VCaP (cell line): ENCODE data around the gene FADD.

Source experiments
- H3K27ac ChIP-seq: fragments of 450-650 bp; 2 replicates; pipeline ENCODE4 v1.5.1; 2017
- TF ChIP-seq, protein P1 (sequence below): fragments of 450-650 bp; conservative IDR thresholded peaks from 2 replicates; pipeline ENCODE4 v1.5.1; 2017; ENCODE audit warnings: mild to moderate bottlenecking, moderate library complexity

The FADD gene

DNA sequence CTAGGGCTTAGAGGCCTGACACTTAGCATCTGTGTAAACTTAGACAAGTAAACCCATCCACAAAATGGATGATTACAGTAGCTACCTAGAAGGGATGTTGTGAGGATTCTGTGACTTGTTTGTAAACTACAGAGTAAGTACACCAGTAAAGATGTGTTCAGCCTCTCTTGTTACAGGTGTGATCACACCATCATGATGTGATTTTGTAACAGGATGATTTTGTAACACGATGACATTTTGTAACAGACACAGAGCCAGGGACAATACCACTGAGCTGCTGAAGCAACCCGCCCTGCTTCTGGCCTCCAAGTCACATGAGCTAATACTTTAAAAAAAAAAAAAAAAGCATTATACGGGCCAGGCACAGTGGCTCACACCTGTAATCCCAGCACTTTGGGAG lies 17.0 kb downstream of the FADD start:
- TF ChIP-seq, protein P1, sequence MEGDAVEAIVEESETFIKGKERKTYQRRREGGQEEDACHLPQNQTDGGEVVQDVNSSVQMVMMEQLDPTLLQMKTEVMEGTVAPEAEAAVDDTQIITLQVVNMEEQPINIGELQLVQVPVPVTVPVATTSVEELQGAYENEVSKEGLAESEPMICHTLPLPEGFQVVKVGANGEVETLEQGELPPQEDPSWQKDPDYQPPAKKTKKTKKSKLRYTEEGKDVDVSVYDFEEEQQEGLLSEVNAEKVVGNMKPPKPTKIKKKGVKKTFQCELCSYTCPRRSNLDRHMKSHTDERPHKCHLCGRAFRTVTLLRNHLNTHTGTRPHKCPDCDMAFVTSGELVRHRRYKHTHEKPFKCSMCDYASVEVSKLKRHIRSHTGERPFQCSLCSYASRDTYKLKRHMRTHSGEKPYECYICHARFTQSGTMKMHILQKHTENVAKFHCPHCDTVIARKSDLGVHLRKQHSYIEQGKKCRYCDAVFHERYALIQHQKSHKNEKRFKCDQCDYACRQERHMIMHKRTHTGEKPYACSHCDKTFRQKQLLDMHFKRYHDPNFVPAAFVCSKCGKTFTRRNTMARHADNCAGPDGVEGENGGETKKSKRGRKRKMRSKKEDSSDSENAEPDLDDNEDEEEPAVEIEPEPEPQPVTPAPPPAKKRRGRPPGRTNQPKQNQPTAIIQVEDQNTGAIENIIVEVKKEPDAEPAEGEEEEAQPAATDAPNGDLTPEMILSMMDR = no peak
- H3K27ac ChIP-seq = no peak overlapping the region

DNA sequence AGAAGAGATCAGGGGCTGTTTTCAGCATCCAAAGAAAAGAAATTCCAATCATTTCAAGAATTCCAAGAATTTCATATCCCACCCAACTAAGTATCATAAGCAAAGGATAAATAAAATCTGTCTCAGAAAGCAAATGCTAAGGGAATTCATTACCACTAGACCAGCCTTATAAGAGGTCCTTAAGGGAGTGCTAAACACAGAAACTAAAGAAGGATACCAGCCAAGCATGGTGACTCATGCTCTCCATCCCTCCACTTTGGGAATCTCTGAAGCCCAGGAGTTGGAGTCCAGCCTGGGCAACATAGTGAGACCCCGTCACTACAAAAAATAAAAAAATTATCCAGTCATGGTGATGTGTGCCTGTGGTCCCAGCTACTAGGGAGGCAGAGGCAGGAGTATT lies 17.8 kb downstream of the FADD start:
- TF ChIP-seq, protein P1 = no peak
- H3K27ac ChIP-seq = no peak overlapping the region

DNA sequence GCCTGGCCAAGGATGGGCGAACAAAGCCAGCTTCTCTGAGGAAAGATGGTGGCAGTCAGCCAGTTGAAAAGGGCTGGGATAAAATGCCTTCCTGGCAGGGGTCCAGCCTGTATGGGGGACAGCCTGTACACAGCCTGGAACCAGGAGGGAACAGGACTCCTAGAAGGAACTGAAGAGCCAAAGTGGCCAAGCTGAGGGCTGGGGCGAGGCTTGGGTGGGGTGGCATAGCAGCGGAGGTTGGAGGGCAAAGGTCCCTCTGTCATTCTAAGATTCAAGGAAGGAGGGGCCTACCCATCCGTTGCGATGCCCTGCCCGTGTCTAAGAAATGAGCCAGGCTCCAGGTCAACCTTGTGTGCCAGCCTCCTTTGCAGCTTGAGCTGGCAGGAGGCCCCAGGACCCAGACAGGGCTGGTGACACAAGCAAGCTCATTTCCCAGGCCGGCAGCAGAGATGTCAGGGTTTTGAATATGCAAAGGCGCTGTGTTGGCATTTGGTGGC lies 22.6 kb downstream of the FADD start:
- TF ChIP-seq, protein P1 = no peak
- H3K27ac ChIP-seq = no peak overlapping the region

DNA sequence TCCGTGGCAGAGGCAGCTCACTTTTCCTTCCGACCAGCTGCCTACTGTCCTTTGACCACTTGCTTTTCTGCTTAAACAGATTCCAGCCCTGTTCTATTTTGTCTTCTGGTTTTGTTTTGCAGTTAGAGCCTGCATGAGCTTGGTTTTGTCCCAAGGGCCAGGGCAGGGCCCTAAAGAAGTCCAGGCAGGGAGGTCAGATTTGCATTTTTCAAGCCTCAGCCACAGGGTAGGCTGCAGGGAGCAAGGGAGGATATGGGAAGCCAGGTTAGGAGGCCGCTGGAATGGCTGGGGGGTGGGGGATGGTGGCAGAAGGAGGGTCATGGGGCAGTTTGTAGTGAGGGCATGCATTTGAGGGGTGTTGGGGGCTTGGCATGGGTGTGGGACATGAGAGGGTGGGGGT lies 23.1 kb downstream of the FADD start:
- no peak overlapping the region for H3K27ac ChIP-seq
- TF ChIP-seq, protein P1 = no peak

DNA sequence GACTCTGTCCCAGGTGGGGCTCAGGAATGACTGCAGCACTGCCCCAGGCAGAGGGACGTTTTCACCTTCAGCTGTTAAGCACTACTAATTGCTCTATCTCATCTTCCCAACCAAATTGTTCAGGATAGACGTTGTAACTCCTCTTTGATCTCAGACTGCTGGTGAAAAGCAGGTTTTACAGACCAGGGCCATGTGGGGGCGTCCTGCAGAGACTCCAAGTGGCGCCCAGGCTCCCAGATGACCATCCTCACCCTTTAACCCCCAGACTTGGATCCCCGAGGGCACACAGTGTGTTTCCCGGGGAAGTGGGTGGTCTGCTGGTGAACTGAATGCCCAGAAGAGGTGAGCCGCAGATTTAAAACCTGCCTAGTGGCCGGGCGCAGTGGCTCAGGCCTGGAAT lies 23.9 kb downstream of the FADD start:
- TF ChIP-seq, protein P1 = peak; percentile 22; the same call in 1 of the 2 replicates

DNA sequence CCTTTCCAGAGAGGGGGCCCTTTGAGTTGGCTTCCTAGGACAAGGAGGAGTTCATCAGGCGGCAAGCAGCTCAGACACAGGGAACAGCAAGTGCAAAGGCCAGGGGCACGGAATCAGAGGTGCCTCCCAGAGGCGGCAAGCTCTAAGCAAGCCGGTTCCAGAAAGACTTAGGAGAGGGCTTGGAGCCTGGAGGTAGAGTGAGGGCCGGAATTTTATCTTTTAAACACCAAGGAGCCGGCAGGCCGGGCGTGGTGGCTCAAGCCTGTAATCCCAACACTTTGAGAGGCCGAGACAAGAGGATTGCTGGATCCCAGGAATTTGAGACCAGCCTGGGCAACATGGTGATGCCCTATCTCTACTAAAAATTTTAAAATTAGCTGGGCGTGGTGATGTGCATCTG lies 26.6 kb downstream of the FADD start:
- H3K27ac ChIP-seq = no peak overlapping the region
- TF ChIP-seq, protein P1 = no peak

More for the DNA sequence above, 23.9 kb downstream of the FADD start:
- no peak overlapping the region for H3K27ac ChIP-seq

DNA sequence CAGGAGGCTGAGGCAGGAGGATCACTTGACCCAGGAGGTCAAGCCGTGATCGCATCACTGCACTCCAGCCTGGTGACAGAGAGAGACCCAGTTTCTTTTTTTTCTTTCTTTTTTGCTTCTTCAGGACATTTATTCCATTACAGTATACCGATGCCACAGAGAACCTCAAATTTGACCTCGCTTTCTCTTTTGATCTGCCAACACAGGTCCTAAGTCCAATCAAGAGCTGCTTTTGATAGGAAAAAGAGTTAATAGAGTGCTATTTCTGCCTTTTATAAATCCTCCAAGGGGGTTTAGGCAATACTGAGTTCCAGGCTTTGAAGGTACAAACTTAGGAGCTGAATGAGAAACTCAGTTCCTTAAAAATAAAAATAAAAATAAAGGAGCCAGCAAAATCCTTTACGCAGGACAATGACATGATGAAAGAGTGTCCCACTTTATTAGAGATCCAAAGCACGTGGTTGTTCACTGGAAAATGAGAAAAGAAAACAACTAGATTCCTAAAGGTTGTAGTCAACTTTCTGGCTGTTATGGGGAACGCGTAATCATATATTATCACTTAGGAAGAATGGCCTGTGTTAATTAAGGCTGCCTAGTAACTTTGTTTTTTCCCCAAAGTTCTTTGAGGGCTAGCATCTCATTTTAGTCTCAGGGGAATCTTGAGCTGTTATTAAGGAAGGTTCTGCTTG lies 27.2 kb downstream of the FADD start:
- TF ChIP-seq, protein P1 = no peak
- no peak overlapping the region for H3K27ac ChIP-seq
